Bronchial epithelial cell (primary cell): ENCODE measurements around the gene PACSIN1. TPM values are rescaled to one million over a fixed set of nuclear protein-coding genes. Genes with fewer than 3 reads are reported as not detected.

Source experiments
- DNase-seq: peaks from one replicate; pipeline ENCODE4 v3.0.0-alpha.2; 2010; ENCODE audit warnings: low read depth
- FAIRE-seq: peaks from 2 replicates; lab custom pipeline; 2011; peaks lifted over from hg19 to GRCh38; lab: Jason Lieb, UNC
- H3K27me3 ChIP-seq: 2 replicates; pipeline ENCODE4 v1.5.1; 2011; ENCODE audit warnings: low read length; ENCODE audit not compliant: control insufficient read depth, insufficient read depth
- H3K36me3 ChIP-seq: 2 replicates; pipeline ENCODE4 v1.5.1; 2011; ENCODE audit warnings: low read length; ENCODE audit not compliant: control insufficient read depth, insufficient read depth
- H3K4me3 ChIP-seq: 2 replicates; pipeline ENCODE4 v1.5.1; 2011; ENCODE audit warnings: mild to moderate bottlenecking, low read depth, low read length, control low read depth
- CTCF ChIP-seq: IDR thresholded peaks from 2 replicates; pipeline ENCODE4 v1.5.1; 2011; ENCODE audit warnings: mild to moderate bottlenecking, moderate library complexity, low read length, control low read depth, inconsistent platforms; ENCODE audit not compliant: insufficient read depth, severe bottlenecking
- total RNA-seq: library from RNA; depleted of rRNA; stranded (reverse); fragments of >200 nt; gene quantifications from 2 replicates; pipeline ENCODE4 v1.2.1, GENCODE V29; 2014

Gene PACSIN1
- total RNA-seq, 1 donor from 2014 or later = not detected

GRCh38 chr6:34552620-34553019 is 86.7 kb downstream of the PACSIN1 start:
- TF ChIP-seq CTCF = no peak
- H3K4me3 ChIP-seq = no peak overlapping the region
- FAIRE-seq = no peak

GRCh38 chr6:34553146-34553545 is 87.3 kb downstream of the PACSIN1 start:
- TF ChIP-seq CTCF = no peak
- Histone ChIP-seq H3K4me3 (no peak overlapping the region), H3K36me3 (no peaks in the 10 kb centered on the region), H3K27me3 (no peaks in the 10 kb centered on the region)
- FAIRE-seq (no peak), DNase-seq (no peak)

More at GRCh38 chr6:34552620-34553019, 86.7 kb downstream of the PACSIN1 start:
- Histone ChIP-seq H3K36me3 (no peaks in the 10 kb centered on the region), H3K27me3 (no peaks in the 10 kb centered on the region)
- no peak for DNase-seq

GRCh38 chr6:34553750-34554149 is 87.9 kb downstream of the PACSIN1 start:
- TF ChIP-seq CTCF = no peak
- no peak for FAIRE-seq

GRCh38 chr6:34554291-34555006 is 88.6 kb downstream of the PACSIN1 start:
- no peak for TF ChIP-seq CTCF
- Histone ChIP-seq H3K36me3 (no peaks in the 10 kb centered on the region), H3K27me3 (no peaks in the 10 kb centered on the region), H3K4me3 (peak overlapping the region; percentile 34)
- DNase-seq = peak; percentile 74
- no peak for FAIRE-seq

More at GRCh38 chr6:34553750-34554149, 87.9 kb downstream of the PACSIN1 start:
- no peak for DNase-seq
- Histone ChIP-seq H3K27me3 (no peaks in the 10 kb centered on the region), H3K4me3 (no peak overlapping the region), H3K36me3 (no peaks in the 10 kb centered on the region)

GRCh38 chr6:34555007-34555322 is 89.1 kb downstream of the PACSIN1 start:
- Histone ChIP-seq H3K36me3 (no peaks in the 10 kb centered on the region), H3K27me3 (no peaks in the 10 kb centered on the region), H3K4me3 (peak overlapping the region; percentile 34)
- no peak for DNase-seq
- no peak for TF ChIP-seq CTCF
- FAIRE-seq = peak; percentile 97

- Histone ChIP-seq H3K36me3 (no peaks in the 10 kb centered on the region), H3K4me3 (peak overlapping the region; percentile 34), H3K27me3 (no peaks in the 10 kb centered on the region)
- DNase-seq (no peak), FAIRE-seq (no peak)
- no peak for TF ChIP-seq CTCF
Measured at GRCh38 chr6:34555328-34555727, 89.5 kb downstream of the PACSIN1 start.
